DLD1 (cell line): ENCODE measurements around the gene PODXL2.
"Not testable (repeated sequence)": the region's sequence is repeated elsewhere in the genome, so short reads cannot be mapped to it uniquely, and the experiment has no call there.

ENCODE experiments used
- in situ Hi-C: cut with HindIII; loops from 2 replicates; pipeline ENCODE4 v1.10.0; 2017; ENCODE audit warnings: low sequenced_read_pairs

The PODXL2 gene

GRCh38 chr3:127605547-127605946, 23.4 kb upstream of the PODXL2 start:
- in situ Hi-C loops, result not testable (repeated sequence)

- in situ Hi-C loops, result no loop called here
These were observed 22.7 kb upstream of the PODXL2 start for GRCh38 chr3:127606086-127606805.

- in situ Hi-C loops, result no loop called here
These were observed 21.9 kb upstream of the PODXL2 start for GRCh38 chr3:127606981-127607595.

- in situ Hi-C loops, result no loop called here
These were observed 21.2 kb upstream of the PODXL2 start for GRCh38 chr3:127607675-127608361.

- in situ Hi-C loops, result no loop called here
These were observed 20.6 kb upstream of the PODXL2 start for GRCh38 chr3:127608362-127608718.

GRCh38 chr3:127610105-127610504, 18.9 kb upstream of the PODXL2 start:
- in situ Hi-C loops, result no loop called here

GRCh38 chr3:127611251-127611650, 17.7 kb upstream of the PODXL2 start:
- in situ Hi-C loops, result no loop called here

- in situ Hi-C loops, result no loop called here
These were observed 16.0 kb upstream of the PODXL2 start for GRCh38 chr3:127612966-127613365.

- in situ Hi-C loops, result no loop called here
These were observed 15.6 kb upstream of the PODXL2 start for GRCh38 chr3:127613406-127613805.

- in situ Hi-C loops, result no loop called here
These were observed 13.9 kb upstream of the PODXL2 start for GRCh38 chr3:127614928-127615589.

- in situ Hi-C loops, result no loop called here
These were observed 13.2 kb upstream of the PODXL2 start for GRCh38 chr3:127615631-127616305.

GRCh38 chr3:127616836-127617605, 12.0 kb upstream of the PODXL2 start:
- in situ Hi-C loops, result no loop called here

GRCh38 chr3:127618891-127619290, 10.1 kb upstream of the PODXL2 start:
- in situ Hi-C loops, result no loop called here

GRCh38 chr3:127620637-127621375, 8.2 kb upstream of the PODXL2 start:
- in situ Hi-C loops, result no loop called here

- in situ Hi-C loops, result no loop called here
These were observed 7.0 kb upstream of the PODXL2 start for GRCh38 chr3:127622031-127622430.

GRCh38 chr3:127622772-127623576, 6.0 kb upstream of the PODXL2 start:
- in situ Hi-C loops, result no loop called here

GRCh38 chr3:127624063-127624462, 4.9 kb upstream of the PODXL2 start:
- in situ Hi-C loops, result no loop called here

- in situ Hi-C loops, result no loop called here
These were observed 3.2 kb upstream of the PODXL2 start for GRCh38 chr3:127625821-127626220.

- in situ Hi-C loops, result no loop called here
These were observed 578 bp upstream of the PODXL2 start for GRCh38 chr3:127628426-127628787.
